ENCODE data around the gene CCDC170. TPM values are rescaled to one million over a fixed set of nuclear protein-coding genes. Genes with fewer than 3 reads are reported as not detected.

Gene CCDC170
- total and polyA plus RNA-seq, 9 of the 15 experiments (the other 6 are each of a cell fraction or from before 2014, with no cell fraction given) = 0.01 to 0.18 (median 0.05) TPM; not detected in 6

GRCh38 chr6:151670116-151670515 is 176.3 kb downstream of the CCDC170 start:
- TF ChIP-seq ZBTB9 (CRISPR knock-in tag; IDR thresholded peaks at IDR 0.05) (no peak), ZNF174 (CRISPR knock-in tag; IDR thresholded peaks at IDR 0.05) (no peak), NCOA4 (IDR thresholded peaks at IDR 0.05; ENCODE audit: partially characterized antibody) (no peak), ZKSCAN1 (IDR thresholded peaks at IDR 0.05; ENCODE audit: low read depth, low read length) (no peak), ZNF124 (CRISPR knock-in tag; IDR thresholded peaks at IDR 0.05) (no peak), SMARCA5 (IDR thresholded peaks at IDR 0.05) (no peak), ZNF57 (CRISPR knock-in tag; IDR thresholded peaks at IDR 0.05) (no peak), POLR3G (IDR thresholded peaks at IDR 0.05; ENCODE audit: extremely low read depth, insufficient read length, insufficient replicate concordance) (no peak)
- no peak overlapping the region for H2AFZ ChIP-seq (ENCODE audit: low read depth, low read length)
- ATAC-seq (no peak), FAIRE-seq (no peak), DNase-seq (ENCODE audit: extremely low read depth in 1 of 4, low spot score in 3 of 4) (no peak)
- ChIA-PET CTCF (ENCODE audit: low intra/inter-chr PET ratio) (no interaction called here), POLR2A (no interaction called here)
- H3K79me2 ChIP-seq (ENCODE audit: control insufficient read depth, insufficient read depth, low read length) = no peaks in the 10 kb centered on the region
- in situ Hi-C loops (cut with MboI) = no loop called here
- intact Hi-C loops (cut with micrococcal nuclease) = loop anchor here (10.0 kb wide), 1 partner anchor 1285 kb away; no protein-coding TSS in a partner anchor
- no peaks in the 10 kb centered on the region for H3K9me3 ChIP-seq (replicated peaks; ENCODE audit: control insufficient read depth, insufficient read depth, low read depth, low read length)
- H3K27me3 ChIP-seq (ENCODE audit: control insufficient read depth in 2 of 2, insufficient read depth in 2 of 2, low read length in 2 of 2) = peaks cover 0 to 8% of the 10 kb centered on the region in 2 experiments; a peak in 1 of 5 replicates
- H3K36me3 ChIP-seq (ENCODE audit: control insufficient read depth, insufficient read depth, low read length) = no peaks in the 10 kb centered on the region
- H3K4me3 ChIP-seq = no peak overlapping the region
- H3K9me1 ChIP-seq (ENCODE audit: control insufficient read depth, insufficient read depth, low read length) = no peaks in the 10 kb centered on the region
- H3K4me2 ChIP-seq (ENCODE audit: insufficient read depth, low read length) = no peak overlapping the region
- WGBS (ENCODE audit: insufficient coverage, low coverage, missing lambda C conversion rate) = 1% methylated on average over 8 of the region's 8 CpGs
- H3K27ac ChIP-seq (ENCODE audit: extremely low read depth, low read depth, low read length) = no peak overlapping the region
- no TSS peak for BruUV-seq (replicated peaks)
- H3K9ac ChIP-seq (ENCODE audit: insufficient read depth in 1 of 2, low read depth in 2 of 2, low read length in 2 of 2) = no peak overlapping the region
- no peaks in the 10 kb centered on the region for H4K20me1 ChIP-seq (replicated peaks; ENCODE audit: control insufficient read depth, insufficient read depth, low read length)
- no peaks in the 10 kb centered on the region for H3K4me1 ChIP-seq (replicated peaks in 1 of 2; ENCODE audit: control insufficient read depth in 2 of 2, insufficient read depth in 2 of 2, low read length in 2 of 2)

Small RNA genes lying within 50 kb of the gene (small RNA-seq; reads per million reads assigned to genes)
- not detected for gene RNU6-813P

Other genes with a start within 250 kb of the CCDC170 start
- 13.3 and 17.3 TPM in 2 replicates for gene ZBTB2, start 102.5 kb upstream of the CCDC170 start, total RNA-seq (2014; rRNA removed)
- 17.0 and 18.9 TPM in 2 replicates for gene ZBTB2, start 102.5 kb upstream of the CCDC170 start, total RNA-seq (2014; rRNA removed; fragmentation: Illumina TruSeq; extraction: Trizol)
- 21.8 and 23.3 TPM in 2 replicates for gene ZBTB2, start 102.5 kb upstream of the CCDC170 start, total RNA-seq (2015; rRNA removed; fragmentation: Illumina TruSeq; extraction: Trizol)
- gene ZBTB2, start 102.5 kb upstream of the CCDC170 start, total RNA-seq (2021) = 15.2 and 16.4 TPM in 2 replicates
- gene ZBTB2, start 102.5 kb upstream of the CCDC170 start, polyA plus RNA-seq (2011; rRNA removed) = 12.7 and 17.2 TPM in 2 replicates
- gene ZBTB2, start 102.5 kb upstream of the CCDC170 start, polyA plus RNA-seq (2014; fragmentation: Illumina TruSeq; extraction: Trizol) = 20.8 and 26.2 TPM in 2 replicates
- gene ZBTB2, start 102.5 kb upstream of the CCDC170 start, polyA plus RNA-seq (2014; fragmentation: Nextera tagmentation; extraction: Ambion mirVana) = 1 to 10 TPM; 5.1 to 6.0 TPM
- 14.5 and 18.1 TPM in 2 replicates for gene ZBTB2, start 102.5 kb upstream of the CCDC170 start, polyA plus RNA-seq (2014; rRNA removed)
- gene RMND1, start 41.9 kb upstream of the CCDC170 start, total RNA-seq (2014; rRNA removed) = 27.8 and 29.6 TPM in 2 replicates
- gene RMND1, start 41.9 kb upstream of the CCDC170 start, total RNA-seq (2014; rRNA removed; fragmentation: Illumina TruSeq; extraction: Trizol) = 47.8 and 51.5 TPM in 2 replicates
- gene RMND1, start 41.9 kb upstream of the CCDC170 start, total RNA-seq (2015; rRNA removed; fragmentation: Illumina TruSeq; extraction: Trizol) = 42.9 and 45.2 TPM in 2 replicates
- gene RMND1, start 41.9 kb upstream of the CCDC170 start, total RNA-seq (2021) = 25.2 and 26.9 TPM in 2 replicates
- 26.7 and 33.3 TPM in 2 replicates for gene RMND1, start 41.9 kb upstream of the CCDC170 start, polyA plus RNA-seq (2011; rRNA removed)
- gene RMND1, start 41.9 kb upstream of the CCDC170 start, polyA plus RNA-seq (2014; fragmentation: Illumina TruSeq; extraction: Trizol) = 37.2 and 42.6 TPM in 2 replicates
- 10 to 100 TPM; 36.2 to 38.4 TPM for gene RMND1, start 41.9 kb upstream of the CCDC170 start, polyA plus RNA-seq (2014; fragmentation: Nextera tagmentation; extraction: Ambion mirVana)
- 32.2 and 35.1 TPM in 2 replicates for gene RMND1, start 41.9 kb upstream of the CCDC170 start, polyA plus RNA-seq (2014; rRNA removed)